HCT116 (cell line): ENCODE measurements around the gene IGF2BP3.

Experiments
- CTCF ChIP-seq, 3 experiments: fragments of 200-600 bp in 1 of 3; sonication (generic) in 1 of 3; IDR thresholded peaks in 2 of 3; conservative IDR thresholded peaks in 1 of 3; 2 replicates each; pipeline ENCODE4 v1.5.1; 2012 to 2017; ENCODE audit warnings: low read depth in 2 of 3, low read length in 2 of 3, antibody characterized with exemption in 1 of 3, borderline replicate concordance in 1 of 3, control low read depth in 1 of 3, mild to moderate bottlenecking in 1 of 3, mixed read lengths in 1 of 3, mixed run types in 1 of 3, moderate library complexity in 1 of 3; ENCODE audit not compliant: insufficient read depth in 1 of 3
- EGR1 ChIP-seq: IDR thresholded peaks from 2 replicates; pipeline ENCODE4 v1.6.1; 2012; ENCODE audit warnings: low read depth
- EZH2 ChIP-seq: fragments of 200-600 bp; sonication (generic); IDR thresholded peaks from 2 replicates; pipeline ENCODE4 v1.6.1; 2017; ENCODE audit warnings: antibody characterized with exemption, mixed run types
- EZH2phosphoT487 ChIP-seq: fragments of 200-600 bp; IDR thresholded peaks from 2 replicates; pipeline ENCODE4 v1.6.1; 2018; ENCODE audit warnings: antibody characterized with exemption, borderline replicate concordance
- MAX ChIP-seq: IDR thresholded peaks from 2 replicates; pipeline ENCODE4 v1.6.1; 2012
- POLR2A ChIP-seq: IDR thresholded peaks from 2 replicates; pipeline ENCODE4 v1.7.0; 2011; ENCODE audit warnings: borderline replicate concordance; ENCODE audit not compliant: insufficient read depth, insufficient read length; ENCODE audit errors: extremely low read depth
- POLR2AphosphoS5 ChIP-seq: IDR thresholded peaks from 2 replicates; pipeline ENCODE4 v1.6.1; 2011; ENCODE audit warnings: mild to moderate bottlenecking, low read depth, low read length, moderate library complexity
- RAD21 ChIP-seq: IDR thresholded peaks from 2 replicates; pipeline ENCODE4 v1.6.1; 2012; ENCODE audit warnings: low read depth, mild to moderate bottlenecking
- REST ChIP-seq: IDR thresholded peaks from 2 replicates; pipeline ENCODE4 v1.6.1; 2012; ENCODE audit warnings: low read depth
- ZBTB33 ChIP-seq: IDR thresholded peaks from 2 replicates; pipeline ENCODE4 v1.6.1; 2011; ENCODE audit warnings: mild to moderate bottlenecking, low read length, moderate library complexity; ENCODE audit not compliant: insufficient replicate concordance; ENCODE audit errors: extremely low read depth

GRCh38 chr7:23469150-23469960, 936 bp downstream of the IGF2BP3 start:
- TF ChIP-seq POLR2AphosphoS5 = no peak; the same call in 1 of the 2 replicates
- no peak for TF ChIP-seq POLR2A
- TF ChIP-seq CTCF (IDR thresholded peaks at IDR 0.05 in 2 of 3, conservative IDR thresholded peaks at IDR 0.05 in 1 of 3; ENCODE audit: borderline replicate concordance in 1 of 3, insufficient read depth in 1 of 3, low read depth in 2 of 3, low read length in 2 of 3) = no peak
- no peak for TF ChIP-seq EZH2
- no peak for TF ChIP-seq EZH2phosphoT487
- no peak for TF ChIP-seq REST
- no peak for TF ChIP-seq MAX
- TF ChIP-seq ZBTB33 = no peak
- TF ChIP-seq RAD21 = no peak
- no peak for TF ChIP-seq EGR1
